Prostate gland (tissue), 2 donors: ENCODE data around the gene SLIT3. TPM values are rescaled to one million over a fixed set of nuclear protein-coding genes. Genes with fewer than 3 reads are reported as not detected.
A peak's percentile ranks its signal among the peaks of the same experiment; 100 is the strongest.

Source experiments
- DNase-seq: peaks from one replicate; pipeline ENCODE4 v3.0.0-alpha.2; 2019; ENCODE audit warnings: low spot score
- H3K27ac ChIP-seq, 2 donors: fragments of 200-600 bp; sonication (generic); 2 replicates each; pipeline ENCODE4 v1.5.1; 2017 to 2019
- H3K27me3 ChIP-seq: fragments of 200-600 bp; sonication (generic); replicated peaks from 2 replicates; pipeline ENCODE4 v1.5.1; 2019; ENCODE audit not compliant: insufficient read depth
- H3K36me3 ChIP-seq, 2 donors: fragments of 200-600 bp; sonication (generic); 1 replicate in 1 of 2; 2 replicates in 1 of 2; pipeline versions ENCODE4 v1.5.1 to v1.8.1; 2017 to 2019
- H3K4me1 ChIP-seq: fragments of 200-600 bp; sonication (generic); replicated peaks from 2 replicates; pipeline ENCODE4 v1.5.1; 2019
- H3K4me3 ChIP-seq, 2 donors: fragments of 200-600 bp; sonication (generic); 2 replicates each; pipeline ENCODE4 v1.5.1; 2017 to 2019
- H3K9me3 ChIP-seq: fragments of 200-600 bp; sonication (generic); 2 replicates; pipeline ENCODE4 v1.5.1; 2017
- POLR2A ChIP-seq: fragments of 450-650 bp; IDR thresholded peaks from one replicate; pipeline ENCODE4 v1.6.1; 2016; ENCODE audit warnings: antibody characterized with exemption, mild to moderate bottlenecking
- POLR2AphosphoS5 ChIP-seq: sonication (generic); formaldehyde crosslinking; IDR thresholded peaks from one replicate; pipeline ENCODE4 v1.6.1; 2017; ENCODE audit warnings: antibody characterized with exemption
- WGBS: methylation state at CpG from one replicate; pipeline ENCODE4 v1.1.5; 2018; 5-methylcytosine and 5-hydroxymethylcytosine counted together
- intact Hi-C: fragments of 100-400 bp; cut with DNase I; formaldehyde crosslinking; loops from one replicate; pipeline ENCODE4 v1.14.2; 2022
- total RNA-seq, 2 donors: library from RNA; depleted of rRNA; stranded (reverse); fragments of >200 nt; gene quantifications; one replicate each; pipeline ENCODE4 v1.1.0, GENCODE V29; 2016
- TF ChIP-seq, protein P1 (sequence below), 4 experiments: fragments of 200-600 bp in 2 of 4; fragments of 450-650 bp in 2 of 4; sonication (generic) in 2 of 4; IDR thresholded peaks; 1 replicate in 3 of 4; 2 replicates in 1 of 4; pipeline ENCODE4 v1.5.1; 2016 to 2019; ENCODE audit warnings: antibody characterized with exemption in 4 of 4, mild to moderate bottlenecking in 2 of 4, moderate library complexity in 2 of 4

The SLIT3 gene
- total RNA-seq, 2 donors from 2014 or later, result 8.3 TPM

DNA sequence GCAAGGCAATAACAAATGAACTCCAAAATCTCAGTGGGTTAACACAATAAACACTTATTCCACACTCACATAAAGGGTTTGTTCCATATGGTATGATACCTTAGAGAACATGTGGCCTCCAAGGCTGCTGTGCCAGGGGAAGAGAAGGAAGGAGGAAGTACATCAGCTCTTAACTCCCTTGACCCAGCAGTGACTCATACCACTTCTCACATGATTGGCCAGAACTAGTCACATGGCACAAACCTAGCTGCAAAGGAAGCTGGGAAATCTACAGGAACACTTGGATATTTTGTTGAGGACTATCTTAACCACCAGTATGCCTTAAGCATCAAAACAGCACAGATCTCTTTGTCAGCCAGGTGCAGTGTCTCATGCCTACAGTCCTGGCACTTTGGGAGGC lies 99.3 kb downstream of the SLIT3 start:
- intact Hi-C loops, result no loop called here
- DNase-seq, result no peak
- TF ChIP-seq POLR2AphosphoS5 (no peak), POLR2A (no peak)
- TF ChIP-seq, protein P1, sequence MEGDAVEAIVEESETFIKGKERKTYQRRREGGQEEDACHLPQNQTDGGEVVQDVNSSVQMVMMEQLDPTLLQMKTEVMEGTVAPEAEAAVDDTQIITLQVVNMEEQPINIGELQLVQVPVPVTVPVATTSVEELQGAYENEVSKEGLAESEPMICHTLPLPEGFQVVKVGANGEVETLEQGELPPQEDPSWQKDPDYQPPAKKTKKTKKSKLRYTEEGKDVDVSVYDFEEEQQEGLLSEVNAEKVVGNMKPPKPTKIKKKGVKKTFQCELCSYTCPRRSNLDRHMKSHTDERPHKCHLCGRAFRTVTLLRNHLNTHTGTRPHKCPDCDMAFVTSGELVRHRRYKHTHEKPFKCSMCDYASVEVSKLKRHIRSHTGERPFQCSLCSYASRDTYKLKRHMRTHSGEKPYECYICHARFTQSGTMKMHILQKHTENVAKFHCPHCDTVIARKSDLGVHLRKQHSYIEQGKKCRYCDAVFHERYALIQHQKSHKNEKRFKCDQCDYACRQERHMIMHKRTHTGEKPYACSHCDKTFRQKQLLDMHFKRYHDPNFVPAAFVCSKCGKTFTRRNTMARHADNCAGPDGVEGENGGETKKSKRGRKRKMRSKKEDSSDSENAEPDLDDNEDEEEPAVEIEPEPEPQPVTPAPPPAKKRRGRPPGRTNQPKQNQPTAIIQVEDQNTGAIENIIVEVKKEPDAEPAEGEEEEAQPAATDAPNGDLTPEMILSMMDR (IDR thresholded peaks at IDR 0.05), result no peak
- H3K9me3 ChIP-seq, result no peaks in the 10 kb centered on the region
- no peaks in the 10 kb centered on the region for H3K36me3 ChIP-seq
- H3K27me3 ChIP-seq, result no peaks in the 10 kb centered on the region
- H3K4me3 ChIP-seq, result no peak overlapping the region
- no peaks in the 10 kb centered on the region for H3K4me1 ChIP-seq
- no peak overlapping the region for H3K27ac ChIP-seq

DNA sequence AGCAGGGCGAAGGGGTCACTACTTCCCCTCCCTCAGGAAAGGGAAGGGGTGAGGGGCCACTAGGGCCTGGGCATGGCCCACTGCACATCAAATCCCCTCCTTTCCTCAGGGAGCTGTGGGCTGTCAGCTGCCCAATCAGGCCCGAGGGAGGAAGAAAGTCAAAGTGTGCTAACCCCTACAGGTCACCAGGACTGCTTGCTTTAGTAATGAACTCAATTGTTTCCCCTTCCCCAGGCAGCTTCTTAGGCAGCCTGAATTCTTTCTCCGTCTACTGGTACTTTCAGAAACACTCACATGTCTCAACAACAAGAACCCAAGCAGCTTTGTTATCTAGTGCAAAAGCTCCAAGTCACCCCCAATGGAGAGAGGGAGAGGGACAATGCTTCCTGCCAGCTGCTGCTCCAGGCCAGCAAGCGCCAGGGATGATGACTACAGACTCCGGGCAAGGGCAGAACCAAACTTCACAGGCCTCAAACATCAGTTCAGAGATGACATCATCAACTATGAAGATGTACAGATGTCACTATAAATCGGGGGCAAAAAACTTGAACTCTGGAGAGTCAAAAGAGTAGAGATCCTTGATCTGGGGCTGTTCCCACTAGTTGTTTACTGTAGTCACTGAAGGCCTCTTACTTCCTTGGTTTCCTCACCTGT lies 100.7 kb downstream of the SLIT3 start:
- no peaks in the 10 kb centered on the region for H3K36me3 ChIP-seq
- WGBS, result 81% methylated on average over 6 of the region's 6 CpGs
- H3K4me1 ChIP-seq, result no peaks in the 10 kb centered on the region
- no peaks in the 10 kb centered on the region for H3K9me3 ChIP-seq
- TF ChIP-seq, protein P1 (IDR thresholded peaks at IDR 0.05), result no peak
- TF ChIP-seq POLR2AphosphoS5 (no peak), POLR2A (no peak)
- H3K27me3 ChIP-seq, result no peaks in the 10 kb centered on the region
- H3K4me3 ChIP-seq, result no peak overlapping the region
- intact Hi-C loops, result no loop called here
- H3K27ac ChIP-seq, result no peak overlapping the region
- no peak for DNase-seq

DNA sequence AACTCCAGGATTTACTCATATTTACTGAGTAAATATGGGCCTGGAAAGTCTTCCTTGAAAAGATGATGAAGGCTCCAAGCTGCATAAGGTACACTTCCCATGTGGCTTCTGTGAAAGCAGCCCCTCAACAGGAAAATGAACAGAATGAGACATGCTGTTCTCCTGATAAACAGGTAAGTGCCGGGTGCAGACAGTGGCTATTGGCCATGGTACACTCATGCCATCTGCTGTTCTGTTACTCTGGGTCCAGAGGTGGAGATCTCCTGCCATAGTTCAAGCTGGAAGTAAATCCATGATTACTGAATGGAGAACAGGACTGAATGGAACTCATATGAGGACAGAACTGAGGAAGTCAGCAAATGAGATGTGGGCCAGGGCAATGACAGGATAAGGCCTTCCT lies 103.6 kb downstream of the SLIT3 start:
- H3K27ac ChIP-seq, result no peak overlapping the region
- no peaks in the 10 kb centered on the region for H3K36me3 ChIP-seq
- no peaks in the 10 kb centered on the region for H3K9me3 ChIP-seq
- TF ChIP-seq POLR2AphosphoS5 (no peak), POLR2A (no peak)
- TF ChIP-seq, protein P1 (IDR thresholded peaks at IDR 0.05), result peak in 3 of 4 experiments; percentile 39 to 64 (median 53)
- no peaks in the 10 kb centered on the region for H3K27me3 ChIP-seq
- DNase-seq, result peak; percentile 36
- 55% methylated on average over 1 of the region's 1 CpG for WGBS
- H3K4me1 ChIP-seq, result no peaks in the 10 kb centered on the region
- no peak overlapping the region for H3K4me3 ChIP-seq
- intact Hi-C loops, result no loop called here

- 93% methylated on average over 6 of the region's 6 CpGs for WGBS
- no peaks in the 10 kb centered on the region for H3K27me3 ChIP-seq
- H3K36me3 ChIP-seq, result no peaks in the 10 kb centered on the region
- no peak overlapping the region for H3K27ac ChIP-seq
- no peak for DNase-seq
- no peaks in the 10 kb centered on the region for H3K4me1 ChIP-seq
- intact Hi-C loops, result no loop called here
- TF ChIP-seq, protein P1 (IDR thresholded peaks at IDR 0.05), result no peak
- TF ChIP-seq POLR2AphosphoS5 (no peak), POLR2A (no peak)
- no peak overlapping the region for H3K4me3 ChIP-seq
- H3K9me3 ChIP-seq, result no peaks in the 10 kb centered on the region
These were observed 104.9 kb downstream of the SLIT3 start for GRCh38 chr5:169196059-169196458.

- intact Hi-C loops, result no loop called here
- H3K36me3 ChIP-seq, result no peaks in the 10 kb centered on the region
- no peaks in the 10 kb centered on the region for H3K27me3 ChIP-seq
- no peak for DNase-seq
- no peaks in the 10 kb centered on the region for H3K9me3 ChIP-seq
- H3K27ac ChIP-seq, result no peak overlapping the region
- 83% methylated on average over 8 of the region's 8 CpGs for WGBS
- TF ChIP-seq POLR2A, result no peak
- no peak for TF ChIP-seq POLR2AphosphoS5
- TF ChIP-seq, protein P1 (IDR thresholded peaks at IDR 0.05), result no peak
- no peak overlapping the region for H3K4me3 ChIP-seq
- H3K4me1 ChIP-seq, result no peaks in the 10 kb centered on the region
These were observed 105.3 kb downstream of the SLIT3 start for GRCh38 chr5:169195601-169196000.
